Nucleus accumbens (tissue), 56 donors: ENCODE results near the gene CAPN9.
"Not testable (repeated sequence)": the region's sequence is repeated elsewhere in the genome, so short reads cannot be mapped to it uniquely, and the experiment has no call there.

ENCODE experiments used
- DNase-seq, 56 donors: peaks; one replicate each; lab custom pipeline; 2025; lab: John Stamatoyannopoulos, UW

The CAPN9 gene

GRCh38 chr1:230709619-230710542, 37.3 kb upstream of the CAPN9 start:
- no peak for DNase-seq

DNA sequence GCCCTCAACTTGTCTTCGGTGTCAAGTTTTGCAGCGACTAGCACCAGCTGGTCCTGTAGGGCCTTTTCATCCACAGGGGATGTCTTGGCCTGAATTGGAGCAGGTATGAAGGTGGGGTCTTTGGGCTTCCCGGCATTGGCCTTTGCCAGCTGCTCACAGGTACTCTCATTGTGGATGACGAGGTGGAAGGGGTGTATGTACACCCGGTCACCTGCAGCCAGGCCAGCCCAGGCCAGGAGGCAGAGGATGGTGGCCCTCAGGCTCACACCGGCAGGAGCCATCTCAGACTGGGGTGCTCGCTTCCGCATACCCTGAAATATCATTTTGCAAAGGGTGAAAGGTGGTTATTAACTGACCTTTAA, 36.7 kb upstream of the CAPN9 start:
- no peak for DNase-seq

DNA sequence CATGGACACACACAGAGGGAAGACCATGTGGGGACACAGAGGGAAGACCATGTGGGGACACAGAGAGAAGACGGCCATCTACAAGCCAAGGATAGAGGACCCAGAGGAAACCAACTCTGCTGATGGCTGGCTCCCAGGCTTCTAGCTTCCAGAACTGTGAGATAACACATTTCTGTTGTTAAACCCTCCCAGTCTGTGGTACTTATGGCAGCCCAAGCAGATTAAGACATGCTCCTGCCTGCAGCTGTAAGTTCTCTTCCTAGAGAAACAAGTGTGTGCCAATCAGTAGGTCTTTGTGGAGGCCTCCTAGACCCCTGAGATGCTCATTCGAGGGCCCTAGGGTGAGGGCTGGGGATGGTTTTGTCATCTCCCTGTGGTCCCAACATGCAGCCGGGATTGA, 35.9 kb upstream of the CAPN9 start:
- DNase-seq: no peak

GRCh38 chr1:230712470-230712942, 34.7 kb upstream of the CAPN9 start:
- DNase-seq: no peak

DNA sequence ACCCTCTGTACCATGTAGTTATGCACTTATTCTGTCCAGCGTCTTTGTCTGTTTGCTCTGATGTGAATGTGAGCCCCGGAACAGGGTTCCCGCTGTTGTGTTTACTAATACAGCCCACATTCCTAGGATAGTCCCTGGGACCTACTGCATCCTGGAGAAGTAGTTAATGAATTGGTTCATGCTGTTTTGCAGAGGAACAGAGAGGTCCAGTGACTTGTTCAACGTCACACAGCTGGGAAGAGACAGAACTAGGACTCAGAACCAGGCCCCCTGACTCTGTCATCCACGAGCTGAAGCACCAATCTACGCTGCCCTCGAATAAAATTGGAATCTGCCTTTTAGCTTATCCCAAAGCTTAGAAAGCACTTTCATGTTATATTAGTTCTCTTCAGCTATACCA, 34.0 kb upstream of the CAPN9 start:
- no peak for DNase-seq

- DNase-seq: no peak
Measured at GRCh38 chr1:230713547-230713914, 33.7 kb upstream of the CAPN9 start.

DNA sequence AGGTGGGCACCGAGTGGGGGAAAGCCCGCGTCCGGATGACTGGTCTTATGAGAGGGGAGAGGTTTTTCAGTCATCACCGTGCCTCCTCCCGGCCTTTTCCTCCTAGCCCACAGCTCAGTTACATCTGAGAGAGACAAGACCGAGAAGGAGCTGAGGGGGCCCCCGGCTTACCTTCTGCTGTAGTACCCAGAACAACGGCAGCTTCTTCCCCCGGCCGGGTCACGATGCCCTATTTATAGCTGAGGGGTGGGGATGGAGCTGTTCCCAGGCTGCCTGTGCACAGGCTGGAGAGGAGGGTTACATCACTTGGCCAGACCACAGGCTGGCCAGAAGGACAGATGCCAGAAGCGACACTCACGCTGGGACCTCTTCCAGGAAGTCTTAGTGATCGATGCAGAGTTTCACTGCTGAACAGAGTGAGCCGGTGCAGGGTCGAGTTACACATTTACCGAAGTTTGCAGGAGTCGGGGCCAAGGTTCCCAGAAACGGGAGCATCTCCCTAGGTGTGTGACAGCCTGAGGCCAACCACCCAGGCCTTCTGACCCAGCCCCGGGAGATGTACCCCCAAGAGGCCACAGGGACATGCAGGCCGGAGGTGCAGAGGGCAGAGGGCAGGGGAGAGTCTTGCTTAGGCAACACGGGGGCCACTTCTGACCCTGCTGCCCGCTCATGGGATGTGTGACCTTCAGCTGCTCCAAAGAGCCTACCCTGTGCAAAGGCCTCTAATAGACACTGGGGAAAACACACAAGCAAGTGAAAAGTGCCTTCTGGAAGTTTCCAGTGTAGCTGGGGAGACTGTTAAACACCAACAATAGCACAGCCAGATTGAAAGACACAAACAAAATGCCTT, 33.0 kb upstream of the CAPN9 start, which contains the start of gene AGT:
AGT (minus strand) TSS at position 208 of the 850 bp plus-strand sequence. CDS start 3,299 bp downstream, outside the sequence.
- DNase-seq: peak in 53 of 56 donors; percentile 9 to 91 (median 73)

DNA sequence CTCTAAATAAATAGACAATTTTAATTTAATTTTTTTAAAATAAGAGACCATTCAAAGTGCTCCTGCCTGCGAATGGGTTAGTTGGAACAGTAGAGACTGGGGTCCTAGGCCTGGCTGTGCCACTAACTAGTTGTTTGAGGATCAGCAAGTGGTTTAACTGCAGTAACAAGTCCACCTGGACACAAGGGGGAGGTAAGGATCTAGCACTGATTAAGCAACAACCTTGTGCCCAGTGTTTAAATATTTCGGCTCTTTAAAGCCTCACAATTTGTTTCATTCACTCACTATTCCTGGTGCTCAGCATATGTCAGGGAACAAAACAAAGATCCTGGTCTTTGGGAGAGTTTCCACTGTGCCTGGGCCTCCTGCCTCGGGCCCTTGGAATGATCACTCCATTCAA, 31.7 kb upstream of the CAPN9 start:
- no peak for DNase-seq

GRCh38 chr1:230716453-230716852, 30.7 kb upstream of the CAPN9 start:
- DNase-seq: not testable (repeated sequence)

DNA sequence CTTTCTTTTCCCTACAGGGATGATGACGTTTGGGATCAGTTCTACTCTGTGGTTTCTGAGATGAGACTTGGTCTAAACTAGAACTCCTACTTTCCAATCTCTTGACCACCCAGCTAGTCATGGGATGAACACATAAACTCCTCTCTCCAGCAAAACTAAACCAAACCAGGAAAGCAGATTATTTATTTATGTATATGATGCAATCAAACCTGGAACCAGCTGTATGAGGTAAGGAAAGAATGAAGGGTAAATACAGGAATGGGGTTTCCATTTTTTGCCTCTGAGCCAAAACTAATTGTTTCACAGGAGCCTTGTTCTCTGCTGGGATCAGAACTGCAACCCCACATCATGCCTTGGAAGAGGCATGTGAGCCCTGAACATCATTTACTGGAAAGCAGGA, 29.9 kb upstream of the CAPN9 start:
- DNase-seq: no peak

DNA sequence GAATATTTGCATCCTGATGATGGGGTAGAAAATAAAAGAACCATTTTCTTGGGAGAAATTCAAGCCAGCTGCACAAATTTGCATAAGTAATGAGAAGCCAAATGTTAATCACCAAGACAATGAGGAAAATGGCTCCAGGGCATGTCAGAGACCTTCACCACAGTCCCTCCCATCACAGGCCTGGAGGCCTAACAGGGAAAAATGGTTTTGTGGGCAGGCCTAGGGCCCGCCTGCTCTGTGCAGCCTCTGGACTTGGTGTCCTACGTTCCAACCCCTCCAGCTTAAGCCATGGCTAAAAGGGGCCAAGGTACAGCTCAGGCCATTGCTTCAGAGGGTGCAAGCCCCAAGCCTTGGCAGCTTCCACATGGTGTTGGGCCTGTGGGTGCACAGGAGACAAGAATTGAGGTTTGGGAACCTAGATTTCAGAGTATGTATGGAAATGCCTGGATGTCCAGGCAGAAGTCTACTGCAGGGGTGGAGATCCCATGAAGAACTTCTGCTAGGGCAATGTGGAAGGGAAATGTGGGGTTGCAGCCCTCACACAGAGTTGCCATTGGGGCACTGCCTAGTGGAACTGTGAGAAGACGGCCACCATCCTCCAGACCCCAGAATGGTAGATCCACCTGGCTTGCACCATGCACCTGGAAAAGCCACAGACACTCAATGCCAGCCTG, 25.2 kb upstream of the CAPN9 start:
- DNase-seq: not testable (repeated sequence)

DNA sequence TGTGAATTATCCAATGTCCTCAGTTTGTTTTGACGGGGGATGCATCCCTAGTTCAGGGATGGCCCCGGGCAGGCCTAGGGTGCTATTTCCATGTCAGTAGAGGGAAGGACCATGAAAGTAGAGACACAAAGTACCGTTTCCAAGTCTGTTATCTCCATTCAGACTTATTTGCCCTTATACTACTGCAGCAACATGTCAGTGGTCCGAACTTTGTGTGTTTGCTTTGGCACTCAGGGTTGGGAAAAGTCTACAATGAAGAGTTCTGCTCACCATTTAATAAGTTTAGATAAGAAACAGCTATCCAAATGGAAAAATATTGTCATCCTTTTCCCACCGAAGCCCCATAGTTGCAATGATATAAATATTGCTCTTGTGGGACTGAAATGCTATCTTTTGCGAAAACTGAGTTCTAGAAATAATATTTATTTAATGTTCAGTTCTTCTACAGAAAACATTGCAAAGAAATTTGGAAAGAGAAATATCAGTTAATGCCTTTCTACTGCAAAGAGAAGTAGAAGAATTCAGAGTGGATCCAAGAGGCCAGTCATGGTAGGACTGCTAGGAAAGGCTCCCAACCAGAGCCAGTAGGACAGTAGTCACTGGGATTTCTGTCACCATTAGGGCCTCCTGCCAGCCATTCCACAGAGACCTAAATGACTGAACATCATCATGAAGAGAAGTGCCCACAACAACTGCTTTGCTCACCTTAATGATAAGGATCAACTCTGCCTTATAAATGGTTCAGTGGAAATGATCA, 21.8 kb upstream of the CAPN9 start:
- no peak for DNase-seq

DNA sequence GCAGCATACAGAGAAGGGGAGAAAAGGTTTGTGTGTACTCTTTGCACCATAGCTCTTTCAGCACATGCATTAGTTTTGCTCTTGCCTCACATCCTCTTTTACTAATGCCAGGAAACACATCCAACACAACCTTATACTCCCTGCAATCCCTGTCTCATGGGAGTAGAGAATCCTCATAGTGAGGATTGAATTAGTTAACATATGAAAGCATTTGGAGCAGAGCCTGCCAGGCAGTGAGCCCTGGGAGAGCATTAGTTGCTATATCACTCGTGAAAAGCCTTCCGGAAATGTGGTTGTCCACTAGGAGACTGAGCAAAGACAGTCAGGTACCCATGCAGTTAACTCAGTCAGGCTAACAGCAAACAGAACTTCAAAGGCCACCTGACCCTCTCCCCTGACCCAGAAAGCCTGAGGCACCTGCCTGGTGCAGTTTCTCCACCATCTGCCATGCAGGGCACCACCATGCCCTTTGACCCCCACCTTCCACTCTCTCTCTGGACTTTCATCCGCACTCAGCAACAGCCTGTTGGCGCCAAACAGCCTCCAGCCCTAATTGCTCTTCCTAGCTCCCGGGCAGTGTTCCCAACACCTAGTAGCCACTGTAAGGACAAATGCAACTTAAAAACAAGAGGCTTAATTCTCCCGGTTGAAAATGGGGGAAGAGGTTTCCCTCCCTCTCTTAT, 18.3 kb upstream of the CAPN9 start:
- DNase-seq: peak in 13 of 56 donors; percentile 12 to 54 (median 30)

- DNase-seq: no peak
Measured at GRCh38 chr1:230730977-230731376, 16.2 kb upstream of the CAPN9 start.

GRCh38 chr1:230735447-230735846, 11.7 kb upstream of the CAPN9 start:
- DNase-seq: no peak

- DNase-seq: no peak
Measured at GRCh38 chr1:230737622-230738262, 9.4 kb upstream of the CAPN9 start.

DNA sequence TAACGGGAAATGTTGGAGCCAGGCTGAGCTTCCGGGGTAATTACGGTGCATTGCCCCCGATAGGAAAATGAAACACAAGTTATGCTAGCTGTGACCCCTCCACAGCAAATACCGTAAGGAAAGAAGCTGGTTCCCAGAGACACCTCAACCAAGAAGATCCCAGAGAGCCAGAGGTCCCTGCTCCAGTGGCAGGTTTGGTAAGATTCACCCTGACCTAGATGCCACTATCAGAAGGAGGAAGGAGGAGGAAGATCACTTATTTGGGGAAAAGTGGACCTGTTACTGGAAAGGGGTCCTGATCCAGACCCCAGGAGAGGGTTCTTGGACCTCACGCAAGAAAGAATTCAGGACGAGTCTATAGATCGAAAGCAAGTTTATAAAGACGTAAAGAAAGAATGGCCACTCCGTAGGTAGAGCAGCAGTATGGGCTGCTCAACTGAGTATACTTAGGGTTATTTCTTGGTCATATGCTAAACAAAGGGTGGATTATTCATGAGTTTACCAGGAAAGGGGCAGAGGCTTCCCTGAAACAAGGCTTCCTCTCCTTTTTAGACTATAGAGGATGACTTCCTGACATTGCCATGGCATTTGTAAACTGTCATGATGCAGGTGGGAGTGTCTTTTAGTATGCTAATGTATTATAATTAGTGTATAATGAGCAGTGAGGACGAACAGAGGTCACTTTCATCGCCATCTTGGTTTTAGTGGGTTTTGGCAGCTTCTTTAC, 7.5 kb upstream of the CAPN9 start:
- no peak for DNase-seq

GRCh38 chr1:230743899-230744298, 3.3 kb upstream of the CAPN9 start:
- DNase-seq: no peak
